Epithelial cell of esophagus (primary cell): ENCODE measurements around the gene DGKH.

Experiments
- DNase-seq: peaks from one replicate; pipeline ENCODE4 v3.0.0; 2010; ENCODE audit warnings: low read depth
- H3K4me3 ChIP-seq: 2 replicates; pipeline ENCODE4 v1.5.1; 2011; ENCODE audit warnings: mild to moderate bottlenecking, low read length, control low read depth
- CTCF ChIP-seq: IDR thresholded peaks from 2 replicates; pipeline ENCODE4 v1.5.1; 2011; ENCODE audit warnings: low read depth, mild to moderate bottlenecking, low read length, control low read depth, inconsistent platforms; ENCODE audit not compliant: insufficient read depth; ENCODE audit errors: missing control alignments

DGKH gene

GRCh38 chr13:42048342-42048683 lies at the start of gene DGKH:
Gene DGKH, plus strand, starts transcription at chr13:42048648. Its CDS starts 126 bp downstream, at chr13:42048774.
- H3K4me3 ChIP-seq: peak within 1 kb of the TSS; percentile 69
- DNase-seq: no peak
- TF ChIP-seq CTCF: no peak

- H3K4me3 ChIP-seq: no peak overlapping the region
- TF ChIP-seq CTCF: no peak
- no peak for DNase-seq
Observed at GRCh38 chr13:42000846-42001245, 47.6 kb upstream of the DGKH start.

- no peak overlapping the region for H3K4me3 ChIP-seq
- DNase-seq: peak; percentile 83
- no peak for TF ChIP-seq CTCF
Observed at GRCh38 chr13:42001580-42001979, 46.9 kb upstream of the DGKH start.

GRCh38 chr13:42002066-42002465 lies 46.4 kb upstream of the DGKH start:
- DNase-seq: no peak
- no peak overlapping the region for H3K4me3 ChIP-seq
- no peak for TF ChIP-seq CTCF

- H3K4me3 ChIP-seq: no peak overlapping the region
- DNase-seq: peak; percentile 13
- no peak for TF ChIP-seq CTCF
Observed at GRCh38 chr13:42007844-42008243, 40.6 kb upstream of the DGKH start.

- H3K4me3 ChIP-seq: no peak overlapping the region
- no peak for DNase-seq
- TF ChIP-seq CTCF: no peak
Observed at GRCh38 chr13:42009057-42009456, 39.4 kb upstream of the DGKH start.

GRCh38 chr13:42011601-42012350 lies 36.7 kb upstream of the DGKH start:
- TF ChIP-seq CTCF: no peak
- peak; percentile 14 for DNase-seq
- peak overlapping the region; percentile 28 for H3K4me3 ChIP-seq
